HEK293T (cell line): ENCODE results near the gene PKIB.

Experiments
- CTCF ChIA-PET: fragments of 350-600 bp; formaldehyde crosslinking; extraction: SDS; loops from one replicate; lab custom pipeline; 2021; ENCODE audit warnings: antibody characterized with exemption, inconsistent platforms; lab: Yijun Ruan, JAX
- POLR2A ChIA-PET: fragments of 350-600 bp; formaldehyde crosslinking; extraction: SDS; loops from one replicate; lab custom pipeline; 2020; ENCODE audit warnings: antibody characterized with exemption, inconsistent platforms; lab: Yijun Ruan, JAX
- DNase-seq: peaks from one replicate; pipeline ENCODE4 v3.0.0; 2012; ENCODE audit warnings: mixed read lengths; ENCODE audit errors: extremely low spot score
- ARNT ChIP-seq: fragments of 450-650 bp; IDR thresholded peaks from 2 replicates; pipeline ENCODE4 v1.6.1; 2017; ENCODE audit warnings: mild to moderate bottlenecking
- BHLHE40 ChIP-seq: fragments of 450-650 bp; IDR thresholded peaks from 2 replicates; pipeline ENCODE4 v1.6.1; 2016; ENCODE audit warnings: mild to moderate bottlenecking, moderate library complexity, borderline replicate concordance
- CTBP1 ChIP-seq: fragments of 450-650 bp; IDR thresholded peaks from 2 replicates; pipeline ENCODE4 v1.6.1; 2016; ENCODE audit warnings: borderline replicate concordance
- ELF4 ChIP-seq: fragments of 450-650 bp; IDR thresholded peaks from 2 replicates; pipeline ENCODE4 v1.6.1; 2017; ENCODE audit warnings: antibody characterized with exemption
- FOXA1 ChIP-seq: fragments of 450-650 bp; IDR thresholded peaks from 2 replicates; pipeline ENCODE4 v1.6.1; 2016; ENCODE audit warnings: mild to moderate bottlenecking
- FOXK2 ChIP-seq: fragments of 450-650 bp; IDR thresholded peaks from 2 replicates; pipeline ENCODE4 v1.6.1; 2016; ENCODE audit warnings: mild to moderate bottlenecking
- FOXM1 ChIP-seq: fragments of 450-650 bp; IDR thresholded peaks from 2 replicates; pipeline ENCODE4 v1.6.1; 2017; ENCODE audit warnings: mild to moderate bottlenecking, borderline replicate concordance
- HDGF ChIP-seq: fragments of 450-650 bp; IDR thresholded peaks from 2 replicates; pipeline ENCODE4 v1.6.1; 2017; ENCODE audit warnings: antibody characterized with exemption, borderline replicate concordance
- L3MBTL2 ChIP-seq: fragments of 450-650 bp; conservative IDR thresholded peaks from 2 replicates; pipeline ENCODE4 v1.6.1; 2016; ENCODE audit warnings: mild to moderate bottlenecking
- LEF1 ChIP-seq: fragments of 450-650 bp; IDR thresholded peaks from 2 replicates; pipeline ENCODE4 v1.6.1; 2017; ENCODE audit warnings: mild to moderate bottlenecking, borderline replicate concordance
- NFRKB ChIP-seq: fragments of 450-650 bp; IDR thresholded peaks from 2 replicates; pipeline ENCODE4 v1.6.1; 2016; ENCODE audit warnings: mild to moderate bottlenecking, moderate library complexity
- PKNOX1 ChIP-seq: fragments of 450-650 bp; IDR thresholded peaks from 2 replicates; pipeline ENCODE4 v1.6.1; 2016
- SP1 ChIP-seq: fragments of 450-650 bp; IDR thresholded peaks from 2 replicates; pipeline ENCODE4 v1.6.1; 2017
- SUZ12 ChIP-seq: fragments of 450-650 bp; IDR thresholded peaks from 2 replicates; pipeline ENCODE4 v1.6.1; 2016; ENCODE audit warnings: mild to moderate bottlenecking
- TARDBP ChIP-seq: fragments of 450-650 bp; IDR thresholded peaks from 2 replicates; pipeline ENCODE4 v1.6.1; 2016
- ZNF384 ChIP-seq: fragments of 450-650 bp; IDR thresholded peaks from 2 replicates; pipeline ENCODE4 v1.6.1; 2016

The PKIB gene

GRCh38 chr6:122568350-122568749 is 41.9 kb upstream of the PKIB start:
- TF ChIP-seq FOXM1 (no peak), PKNOX1 (no peak), HDGF (no peak), FOXK2 (no peak), ELF4 (no peak), ZNF384 (no peak), SP1 (no peak), L3MBTL2 (no peak), TARDBP (no peak), FOXA1 (no peak), LEF1 (no peak), CTBP1 (no peak), NFRKB (no peak), ARNT (no peak), SUZ12 (no peak), BHLHE40 (no peak)
- ChIA-PET POLR2A (no interaction called here), CTCF (no interaction called here)
- DNase-seq: no peak

- ChIA-PET POLR2A (no interaction called here), CTCF (no interaction called here)
- no peak for TF ChIP-seq SP1
Observed at GRCh38 chr6:122568797-122569221, 41.4 kb upstream of the PKIB start.

GRCh38 chr6:122569230-122569771 is 40.9 kb upstream of the PKIB start:
- TF ChIP-seq ELF4: no peak
- no peak for TF ChIP-seq FOXM1
- no peak for TF ChIP-seq BHLHE40
- TF ChIP-seq HDGF: no peak
- no peak for TF ChIP-seq SUZ12
- no peak for TF ChIP-seq NFRKB
- no peak for TF ChIP-seq LEF1
- DNase-seq: no peak
- ChIA-PET POLR2A (no interaction called here), CTCF (no interaction called here)

More at GRCh38 chr6:122568797-122569221, 41.4 kb upstream of the PKIB start:
- DNase-seq: no peak

- no peak for DNase-seq
- CTCF ChIA-PET: interaction anchor here (1.0 kb wide), 1 partner anchor 41 kb away, joined by 4 read pairs; no protein-coding TSS in a partner anchor
- TF ChIP-seq BHLHE40 (no peak), NFRKB (no peak), SUZ12 (no peak), L3MBTL2 (no peak), CTBP1 (no peak), HDGF (no peak), FOXK2 (no peak), ZNF384 (no peak), SP1 (no peak), ELF4 (no peak), LEF1 (no peak), FOXM1 (no peak), ARNT (no peak), FOXA1 (no peak), TARDBP (no peak), PKNOX1 (no peak)
- POLR2A ChIA-PET: no interaction called here
Observed at GRCh38 chr6:122571888-122572287, 38.3 kb upstream of the PKIB start.

GRCh38 chr6:122576888-122577287 is 33.3 kb upstream of the PKIB start:
- ChIA-PET POLR2A (no interaction called here), CTCF (no interaction called here)
- no peak for TF ChIP-seq ELF4
- TF ChIP-seq FOXM1: no peak
- no peak for TF ChIP-seq PKNOX1
- no peak for TF ChIP-seq LEF1
- no peak for TF ChIP-seq FOXA1
- no peak for TF ChIP-seq SP1
- DNase-seq: no peak

- no peak for TF ChIP-seq FOXK2
- TF ChIP-seq ZNF384: no peak
- TF ChIP-seq FOXA1: no peak
- no peak for TF ChIP-seq HDGF
- no peak for TF ChIP-seq TARDBP
- no peak for TF ChIP-seq L3MBTL2
- TF ChIP-seq LEF1: no peak
- TF ChIP-seq NFRKB: no peak
- POLR2A ChIA-PET: no interaction called here
- CTCF ChIA-PET: interaction anchor here (0.6 kb wide), 1 partner anchor 472 kb away, joined by 4 read pairs; no protein-coding TSS in a partner anchor
- DNase-seq: no peak
Observed at GRCh38 chr6:122578961-122579360, 31.2 kb upstream of the PKIB start.

GRCh38 chr6:122580737-122581136 is 29.5 kb upstream of the PKIB start:
- no peak for TF ChIP-seq TARDBP
- no peak for TF ChIP-seq ZNF384
- TF ChIP-seq FOXA1: no peak
- no peak for TF ChIP-seq SUZ12
- TF ChIP-seq FOXK2: no peak
- TF ChIP-seq FOXM1: no peak
- TF ChIP-seq CTBP1: no peak
- no peak for TF ChIP-seq NFRKB
- no peak for TF ChIP-seq HDGF
- no peak for TF ChIP-seq SP1
- no peak for TF ChIP-seq ELF4
- no peak for TF ChIP-seq L3MBTL2
- TF ChIP-seq ARNT: no peak
- no peak for TF ChIP-seq PKNOX1
- no peak for TF ChIP-seq LEF1
- TF ChIP-seq BHLHE40: no peak
- ChIA-PET CTCF (interaction anchor here (1.6 kb wide), 1 partner anchor 88 kb away, joined by 3 read pairs; no protein-coding TSS in a partner anchor), POLR2A (no interaction called here)
- DNase-seq: no peak
